HG02678 (cell line): ENCODE measurements around the gene IZUMO4.
"Not testable (repeated sequence)": the region's sequence is repeated elsewhere in the genome, so short reads cannot be mapped to it uniquely, and the experiment has no call there.

Experiments used
- ATAC-seq: cut with Tn5 transposase; IDR thresholded peaks from one replicate; pipeline ENCODE4 v1.9.1; 2021; ENCODE audit warnings: mild to moderate bottlenecking, moderate library complexity; ENCODE audit not compliant: unreplicated experiment

IZUMO4 gene

GRCh38 chr19:2080336-2080988 lies 16.3 kb upstream of the IZUMO4 start:
- ATAC-seq = no peak

GRCh38 chr19:2081873-2082810 lies 14.6 kb upstream of the IZUMO4 start:
- no peak for ATAC-seq

GRCh38 chr19:2083174-2083854 lies 13.4 kb upstream of the IZUMO4 start:
- no peak for ATAC-seq

- ATAC-seq = peak; percentile 43
These were observed 11.6 kb upstream of the IZUMO4 start for GRCh38 chr19:2084993-2085720.

GRCh38 chr19:2086695-2087620 lies 9.8 kb upstream of the IZUMO4 start:
- not testable (repeated sequence) for ATAC-seq

- no peak for ATAC-seq
These were observed 9.1 kb upstream of the IZUMO4 start for GRCh38 chr19:2087621-2088100.

GRCh38 chr19:2089001-2089711 lies 7.6 kb upstream of the IZUMO4 start:
- no peak for ATAC-seq

- ATAC-seq = peak; percentile 0
These were observed 7.0 kb upstream of the IZUMO4 start for GRCh38 chr19:2089727-2090053.

GRCh38 chr19:2091926-2092525 lies 4.7 kb upstream of the IZUMO4 start:
- not testable (repeated sequence) for ATAC-seq

- peak; percentile 43 for ATAC-seq
These were observed 658 bp upstream of the IZUMO4 start, which contains the start of gene MOB3A for GRCh38 chr19:2096034-2096479. MOB3A (minus strand) TSS chr19:2096326; CDS start chr19:2078560, 17,766 bp downstream.

GRCh38 chr19:2097203-2097885 lies 629 bp downstream of the IZUMO4 start:
- no peak for ATAC-seq

- no peak for ATAC-seq
These were observed 1.2 kb downstream of the IZUMO4 start for GRCh38 chr19:2097886-2098327.

- ATAC-seq = no peak
These were observed 2.4 kb downstream of the IZUMO4 start for GRCh38 chr19:2099054-2099501.

- no peak for ATAC-seq
These were observed 3.4 kb downstream of the IZUMO4 start for GRCh38 chr19:2099937-2100718.

- no peak for ATAC-seq
These were observed 4.0 kb downstream of the IZUMO4 start for GRCh38 chr19:2100719-2101061.

- no peak for ATAC-seq
These were observed 5.0 kb downstream of the IZUMO4 start for GRCh38 chr19:2101417-2102335.
